HEK293 (cell line): ENCODE data around the gene TIAL1.

ENCODE experiments used
- CTCF ChIA-PET: fragments of 350-600 bp; formaldehyde crosslinking; extraction: SDS; loops from one replicate; lab custom pipeline; 2021; ENCODE audit warnings: antibody characterized with exemption; lab: Yijun Ruan, JAX
- POLR2A ChIA-PET: fragments of 300-600 bp; formaldehyde crosslinking; extraction: SDS; loops from one replicate; lab custom pipeline; 2020; ENCODE audit warnings: antibody characterized with exemption, inconsistent platforms; lab: Yijun Ruan, JAX
- H3K27ac ChIP-seq: fragments of 200-500 bp; sonication (Bioruptor generic); 2 replicates; pipeline ENCODE4 v1.5.1; 2014; ENCODE audit warnings: low read depth, low read length, control low read depth, inconsistent platforms; ENCODE audit errors: extremely low read depth
- H3K36me3 ChIP-seq, 2 experiments: fragments of 200-500 bp in 1 of 2; sonication (Bioruptor generic) in 1 of 2; 1 replicate in 1 of 2; 2 replicates in 1 of 2; pipeline ENCODE4 v1.5.1; 2014 to 2017; ENCODE audit warnings: inconsistent platforms in 2 of 2, low read length in 2 of 2; ENCODE audit not compliant: control insufficient read depth in 2 of 2, insufficient read depth in 1 of 2
- H3K4me1 ChIP-seq: fragments of 200-500 bp; sonication (Bioruptor generic); 2 replicates; pipeline ENCODE4 v1.5.1; 2014; ENCODE audit warnings: mild to moderate bottlenecking, low read length, inconsistent platforms; ENCODE audit not compliant: control insufficient read depth, insufficient read depth
- H3K4me3 ChIP-seq: 2 replicates; pipeline ENCODE4 v1.5.1; 2011; ENCODE audit warnings: low read depth, mild to moderate bottlenecking, control low read depth, low read length, moderate library complexity
- H3K9me3 ChIP-seq: fragments of 200-500 bp; sonication (Bioruptor generic); 2 replicates; pipeline ENCODE4 v1.5.1; 2014; ENCODE audit warnings: low read depth, low read length, inconsistent platforms; ENCODE audit not compliant: control insufficient read depth, insufficient read depth
- EGR2 ChIP-seq: fragments of 450-650 bp; formaldehyde crosslinking; IDR thresholded peaks from 2 replicates; pipeline ENCODE4 v1.5.1; 2016; ENCODE audit warnings: low read depth, missing biosample characterization, missing genetic modification characterization
- IKZF3 ChIP-seq: fragments of 450-650 bp; IDR thresholded peaks from 2 replicates; pipeline ENCODE4 v1.5.0; 2018; ENCODE audit warnings: missing biosample characterization, mild to moderate bottlenecking, missing genetic modification characterization, moderate library complexity
- TRIM28 ChIP-seq: IDR thresholded peaks from 2 replicates; pipeline ENCODE4 v1.6.1; 2011; ENCODE audit warnings: low read length, control low read depth, borderline replicate concordance
- YY1 ChIP-seq: fragments of 450-650 bp; formaldehyde crosslinking; IDR thresholded peaks from 2 replicates; pipeline ENCODE4 v1.5.1; 2018; ENCODE audit warnings: missing biosample characterization, missing genetic modification characterization
- ZIC2 ChIP-seq: fragments of 450-650 bp; formaldehyde crosslinking; IDR thresholded peaks from 2 replicates; pipeline ENCODE4 v1.5.1; 2016; ENCODE audit warnings: missing biosample characterization, missing genetic modification characterization
- ZNF341 ChIP-seq: fragments of 450-650 bp; formaldehyde crosslinking; IDR thresholded peaks from 2 replicates; pipeline ENCODE4; 2016; ENCODE audit warnings: low read depth, missing biosample characterization, missing genetic modification characterization
- ZNF555 ChIP-seq: fragments of 450-650 bp; formaldehyde crosslinking; conservative IDR thresholded peaks from 2 replicates; pipeline ENCODE4 v1.5.1; 2017; ENCODE audit warnings: missing biosample characterization, mild to moderate bottlenecking, missing genetic modification characterization, inconsistent platforms
- ZNF707 ChIP-seq: fragments of 450-650 bp; formaldehyde crosslinking; IDR thresholded peaks from 2 replicates; pipeline ENCODE4 v1.5.1; 2016; ENCODE audit warnings: missing biosample characterization, missing genetic modification characterization
- ZNF837 ChIP-seq: fragments of 450-650 bp; formaldehyde crosslinking; IDR thresholded peaks from 2 replicates; pipeline ENCODE4 v1.5.1; 2016; ENCODE audit warnings: missing biosample characterization, missing genetic modification characterization
- TF ChIP-seq, protein P1 (sequence below): fragments of 450-650 bp; formaldehyde crosslinking; IDR thresholded peaks from 2 replicates; pipeline ENCODE4 v1.5.1; 2016; ENCODE audit warnings: missing biosample characterization, missing genetic modification characterization, borderline replicate concordance
- TF ChIP-seq, protein P2 (sequence below): fragments of 450-650 bp; formaldehyde crosslinking; IDR thresholded peaks from 2 replicates; pipeline ENCODE4 v1.5.1; 2016; ENCODE audit warnings: missing biosample characterization, missing genetic modification characterization
- TF ChIP-seq, protein P3 (sequence below): fragments of 450-650 bp; formaldehyde crosslinking; IDR thresholded peaks from 2 replicates; pipeline ENCODE4 v1.5.1; 2016; ENCODE audit warnings: missing biosample characterization, missing genetic modification characterization
- TF ChIP-seq, protein P4 (sequence below): fragments of 450-650 bp; formaldehyde crosslinking; IDR thresholded peaks from 2 replicates; pipeline ENCODE4 v1.5.1; 2016; ENCODE audit warnings: missing biosample characterization, missing genetic modification characterization
- TF ChIP-seq, protein P5 (sequence below): fragments of 450-650 bp; formaldehyde crosslinking; IDR thresholded peaks from 2 replicates; pipeline ENCODE4 v1.5.1; 2017; ENCODE audit warnings: missing biosample characterization, missing genetic modification characterization

TIAL1 gene

DNA sequence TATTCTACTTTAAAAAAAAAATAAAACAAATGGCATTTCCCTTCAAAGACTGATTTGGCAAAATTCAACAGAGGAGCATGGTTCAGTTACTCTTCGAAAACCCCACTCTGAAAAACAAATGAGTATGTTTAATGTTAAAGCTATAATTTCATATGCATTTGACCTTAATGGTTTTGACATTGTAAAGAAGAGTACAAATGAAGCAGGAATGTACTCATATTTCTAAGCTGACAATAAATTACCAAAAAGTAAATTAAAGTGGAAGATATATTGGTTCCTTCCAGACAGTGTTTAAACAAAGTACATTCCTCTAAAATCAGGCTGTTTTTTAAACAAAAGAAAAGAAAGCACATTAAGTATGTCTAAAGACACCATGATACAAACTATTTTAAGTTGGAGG lies 70.6 kb downstream of the TIAL1 start (continued):
- TF ChIP-seq, protein P1, sequence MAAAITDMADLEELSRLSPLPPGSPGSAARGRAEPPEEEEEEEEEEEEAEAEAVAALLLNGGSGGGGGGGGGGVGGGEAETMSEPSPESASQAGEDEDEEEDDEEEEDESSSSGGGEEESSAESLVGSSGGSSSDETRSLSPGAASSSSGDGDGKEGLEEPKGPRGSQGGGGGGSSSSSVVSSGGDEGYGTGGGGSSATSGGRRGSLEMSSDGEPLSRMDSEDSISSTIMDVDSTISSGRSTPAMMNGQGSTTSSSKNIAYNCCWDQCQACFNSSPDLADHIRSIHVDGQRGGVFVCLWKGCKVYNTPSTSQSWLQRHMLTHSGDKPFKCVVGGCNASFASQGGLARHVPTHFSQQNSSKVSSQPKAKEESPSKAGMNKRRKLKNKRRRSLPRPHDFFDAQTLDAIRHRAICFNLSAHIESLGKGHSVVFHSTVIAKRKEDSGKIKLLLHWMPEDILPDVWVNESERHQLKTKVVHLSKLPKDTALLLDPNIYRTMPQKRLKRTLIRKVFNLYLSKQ: no peak
- TF ChIP-seq EGR2: no peak
- no peak for TF ChIP-seq ZNF707

DNA sequence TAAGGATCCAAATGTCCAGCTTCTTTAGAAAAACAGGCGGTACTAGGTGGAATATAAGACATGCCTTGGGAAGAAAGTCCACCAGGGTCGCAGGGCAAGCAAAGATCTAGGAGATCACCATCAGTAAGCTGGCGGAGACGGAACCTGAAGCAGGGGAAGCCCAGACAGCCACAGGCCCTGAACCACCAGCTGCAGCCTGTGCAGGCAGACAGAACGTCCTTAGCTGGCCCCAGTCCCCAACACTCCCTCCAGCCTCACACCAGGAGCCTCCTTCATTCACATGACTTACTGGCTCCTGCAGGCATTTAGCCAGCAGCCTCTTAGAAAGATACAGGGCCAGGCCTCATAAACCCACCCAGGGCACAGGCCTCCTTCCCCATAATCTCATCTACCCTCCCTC lies 71.6 kb downstream of the TIAL1 start:
- Histone ChIP-seq H3K4me1 (no peaks in the 10 kb centered on the region), H3K9me3 (no peaks in the 10 kb centered on the region), H3K36me3 (peaks cover 0 to 21% of the 10 kb centered on the region in 2 experiments; a peak in 2 of 3 replicates), H3K27ac (no peak overlapping the region), H3K4me3 (no peak overlapping the region)
- ChIA-PET POLR2A (no interaction called here), CTCF (no interaction called here)
- peak; percentile 43; the same call in 1 of the 2 replicates for TF ChIP-seq ZIC2
- TF ChIP-seq, protein P2, sequence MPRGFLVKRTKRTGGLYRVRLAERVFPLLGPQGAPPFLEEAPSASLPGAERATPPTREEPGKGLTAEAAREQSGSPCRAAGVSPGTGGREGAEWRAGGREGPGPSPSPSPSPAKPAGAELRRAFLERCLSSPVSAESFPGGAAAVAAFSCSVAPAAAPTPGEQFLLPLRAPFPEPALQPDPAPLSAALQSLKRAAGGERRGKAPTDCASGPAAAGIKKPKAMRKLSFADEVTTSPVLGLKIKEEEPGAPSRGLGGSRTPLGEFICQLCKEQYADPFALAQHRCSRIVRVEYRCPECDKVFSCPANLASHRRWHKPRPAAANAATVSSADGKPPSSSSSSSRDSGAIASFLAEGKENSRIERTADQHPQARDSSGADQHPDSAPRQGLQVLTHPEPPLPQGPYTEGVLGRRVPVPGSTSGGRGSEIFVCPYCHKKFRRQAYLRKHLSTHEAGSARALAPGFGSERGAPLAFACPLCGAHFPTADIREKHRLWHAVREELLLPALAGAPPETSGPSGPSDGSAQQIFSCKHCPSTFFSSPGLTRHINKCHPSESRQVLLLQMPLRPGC (tag by site-specific recombination): no peak

DNA sequence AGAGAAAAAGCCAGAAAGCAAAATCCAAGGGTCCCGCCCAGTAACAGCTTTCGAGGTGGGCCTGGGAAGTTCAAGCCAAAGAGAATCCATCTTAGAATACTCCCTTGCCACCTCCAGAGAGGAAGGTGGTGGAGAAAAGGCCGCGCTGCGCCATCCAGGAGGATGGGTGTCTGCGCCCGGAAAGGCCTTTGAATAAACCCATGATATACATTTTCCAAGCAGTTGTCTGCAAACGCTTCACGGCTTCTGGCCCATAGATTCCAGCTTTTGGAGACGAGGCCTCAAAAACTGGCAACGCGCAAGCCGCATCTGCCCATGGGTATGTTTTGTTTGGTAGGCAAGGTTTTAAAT lies 72.1 kb downstream of the TIAL1 start:
- H3K4me3 ChIP-seq: no peak overlapping the region
- CTCF ChIA-PET: interaction anchor here (1.1 kb wide), 1 partner anchor 35 kb away, joined by 3 read pairs; no protein-coding TSS in a partner anchor
- no peaks in the 10 kb centered on the region for H3K9me3 ChIP-seq
- no peaks in the 10 kb centered on the region for H3K4me1 ChIP-seq
- POLR2A ChIA-PET: no interaction called here
- TF ChIP-seq TRIM28 (no peak), IKZF3 (tag by site-specific recombination) (no peak), ZNF341 (no peak), ZNF837 (tag by site-specific recombination) (no peak), ZNF555 (tag by site-specific recombination) (no peak), EGR2 (no peak), ZNF707 (no peak), YY1 (tag by site-specific recombination) (no peak)
- TF ChIP-seq, protein P3, sequence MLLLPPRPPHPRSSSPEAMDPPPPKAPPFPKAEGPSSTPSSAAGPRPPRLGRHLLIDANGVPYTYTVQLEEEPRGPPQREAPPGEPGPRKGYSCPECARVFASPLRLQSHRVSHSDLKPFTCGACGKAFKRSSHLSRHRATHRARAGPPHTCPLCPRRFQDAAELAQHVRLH (tag by site-specific recombination): no peak
- TF ChIP-seq, protein P4, sequence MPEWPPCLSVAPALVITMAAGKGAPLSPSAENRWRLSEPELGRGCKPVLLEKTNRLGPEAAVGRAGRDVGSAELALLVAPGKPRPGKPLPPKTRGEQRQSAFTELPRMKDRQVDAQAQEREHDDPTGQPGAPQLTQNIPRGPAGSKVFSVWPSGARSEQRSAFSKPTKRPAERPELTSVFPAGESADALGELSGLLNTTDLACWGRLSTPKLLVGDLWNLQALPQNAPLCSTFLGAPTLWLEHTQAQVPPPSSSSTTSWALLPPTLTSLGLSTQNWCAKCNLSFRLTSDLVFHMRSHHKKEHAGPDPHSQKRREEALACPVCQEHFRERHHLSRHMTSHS: no peak
- TF ChIP-seq, protein P5, sequence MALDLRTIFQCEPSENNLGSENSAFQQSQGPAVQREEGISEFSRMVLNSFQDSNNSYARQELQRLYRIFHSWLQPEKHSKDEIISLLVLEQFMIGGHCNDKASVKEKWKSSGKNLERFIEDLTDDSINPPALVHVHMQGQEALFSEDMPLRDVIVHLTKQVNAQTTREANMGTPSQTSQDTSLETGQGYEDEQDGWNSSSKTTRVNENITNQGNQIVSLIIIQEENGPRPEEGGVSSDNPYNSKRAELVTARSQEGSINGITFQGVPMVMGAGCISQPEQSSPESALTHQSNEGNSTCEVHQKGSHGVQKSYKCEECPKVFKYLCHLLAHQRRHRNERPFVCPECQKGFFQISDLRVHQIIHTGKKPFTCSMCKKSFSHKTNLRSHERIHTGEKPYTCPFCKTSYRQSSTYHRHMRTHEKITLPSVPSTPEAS (tag by site-specific recombination): no peak
- H3K27ac ChIP-seq: no peak overlapping the region
- H3K36me3 ChIP-seq: peaks cover 0 to 21% of the 10 kb centered on the region in 2 experiments; a peak in 2 of 3 replicates
